ENCODE measurements around the gene RBM6.

Gene RBM6

GRCh38 chr3:50111757-50112156 lies 171.8 kb downstream of the RBM6 start:
- H2AFZ ChIP-seq (ENCODE audit: low read length), result no peak overlapping the region
- DNase-seq, result no peak
- no peaks in the 10 kb centered on the region for H3K27me3 ChIP-seq (replicated peaks; ENCODE audit: insufficient read depth, low read length)
- peaks cover 14% of the 10 kb centered on the region for H3K79me2 ChIP-seq (ENCODE audit: low read length)
- H3K4me3 ChIP-seq (ENCODE audit: low read length), result no peak overlapping the region
- H3K9me3 ChIP-seq (replicated peaks; ENCODE audit: insufficient read depth, low read length), result no peaks in the 10 kb centered on the region
- no peaks in the 10 kb centered on the region for H4K20me1 ChIP-seq (ENCODE audit: insufficient read depth, low read length)
- no peak overlapping the region for H3K9ac ChIP-seq (ENCODE audit: low read length)
- no peaks in the 10 kb centered on the region; the same call in 1 of the 2 replicates for H3F3A ChIP-seq (ENCODE audit: insufficient read depth, low read length)
- no peak overlapping the region for H3K4me2 ChIP-seq (ENCODE audit: low read depth, low read length)
- no peaks in the 10 kb centered on the region for H3K9me2 ChIP-seq (replicated peaks; ENCODE audit: insufficient read depth, low read length)
- H3K4me1 ChIP-seq (ENCODE audit: low read length), result no peaks in the 10 kb centered on the region
- peaks cover 28% of the 10 kb centered on the region for H3K36me3 ChIP-seq (replicated peaks; ENCODE audit: insufficient read depth, low read length)
- TF ChIP-seq CTCF (IDR thresholded peaks at IDR 0.05; ENCODE audit: low read length), result no peak
- no peak for TF ChIP-seq EZH2phosphoT487 (IDR thresholded peaks at IDR 0.05; ENCODE audit: low read length)
- no peak for TF ChIP-seq EZH2 (optimal IDR thresholded peaks at IDR 0.05; ENCODE audit: low read depth, low read length)
- no peak overlapping the region for H3K27ac ChIP-seq (ENCODE audit: low read length)

- no peaks in the 10 kb centered on the region for H3K4me1 ChIP-seq (ENCODE audit: low read length)
Measured at GRCh38 chr3:50112462-50112861, 172.5 kb downstream of the RBM6 start.

DNA sequence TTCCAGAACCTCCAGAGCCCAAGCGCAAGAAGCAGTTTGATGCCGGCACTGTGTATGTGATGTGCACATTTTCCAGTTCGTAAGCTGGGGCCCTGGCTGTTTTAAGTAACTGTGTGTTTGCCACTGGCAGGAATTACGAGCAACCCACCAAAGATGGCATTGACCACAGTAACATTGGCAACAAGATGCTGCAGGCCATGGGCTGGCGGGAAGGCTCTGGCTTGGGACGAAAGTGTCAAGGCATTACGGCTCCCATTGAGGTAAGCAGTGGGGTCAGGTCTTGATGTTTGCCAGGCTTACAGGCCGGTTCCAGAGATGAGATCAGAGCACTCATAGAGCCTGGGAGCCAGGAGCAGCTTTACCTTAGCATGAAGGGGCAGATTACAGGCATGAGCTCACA lies 177.2 kb downstream of the RBM6 start:
- no peaks in the 10 kb centered on the region for H3K9me2 ChIP-seq (replicated peaks; ENCODE audit: insufficient read depth, low read length)
- TF ChIP-seq EZH2phosphoT487 (IDR thresholded peaks at IDR 0.05; ENCODE audit: low read length), result no peak
- TF ChIP-seq CTCF (IDR thresholded peaks at IDR 0.05; ENCODE audit: low read length), result no peak
- no peak for TF ChIP-seq EZH2 (optimal IDR thresholded peaks at IDR 0.05; ENCODE audit: low read depth, low read length)
- H3K36me3 ChIP-seq (replicated peaks; ENCODE audit: insufficient read depth, low read length), result peaks cover 17% of the 10 kb centered on the region; the same call in 1 of the 2 replicates
- H3K27ac ChIP-seq (ENCODE audit: low read length), result no peak overlapping the region
- DNase-seq, result no peak
- H3K4me1 ChIP-seq (ENCODE audit: low read length), result no peaks in the 10 kb centered on the region
- H3F3A ChIP-seq (ENCODE audit: insufficient read depth, low read length), result peaks cover 11% of the 10 kb centered on the region
- no peak overlapping the region for H3K4me3 ChIP-seq (ENCODE audit: low read length)
- H3K4me2 ChIP-seq (ENCODE audit: low read depth, low read length), result no peak overlapping the region
- H3K27me3 ChIP-seq (replicated peaks; ENCODE audit: insufficient read depth, low read length), result no peaks in the 10 kb centered on the region
- H3K9ac ChIP-seq (ENCODE audit: low read length), result no peak overlapping the region
- no peak overlapping the region for H2AFZ ChIP-seq (ENCODE audit: low read length)
- peaks cover 12% of the 10 kb centered on the region for H3K79me2 ChIP-seq (ENCODE audit: low read length)
- no peaks in the 10 kb centered on the region for H3K9me3 ChIP-seq (replicated peaks; ENCODE audit: insufficient read depth, low read length)
- peaks cover 5% of the 10 kb centered on the region; the same call in 1 of the 2 replicates for H4K20me1 ChIP-seq (ENCODE audit: insufficient read depth, low read length)

More at GRCh38 chr3:50112462-50112861, 172.5 kb downstream of the RBM6 start:
- H3K4me2 ChIP-seq (ENCODE audit: low read depth, low read length), result no peak overlapping the region
- no peak for DNase-seq
- H4K20me1 ChIP-seq (ENCODE audit: insufficient read depth, low read length), result no peaks in the 10 kb centered on the region
- H3K9me2 ChIP-seq (replicated peaks; ENCODE audit: insufficient read depth, low read length), result no peaks in the 10 kb centered on the region
- no peak for TF ChIP-seq CTCF (IDR thresholded peaks at IDR 0.05; ENCODE audit: low read length)
- no peak for TF ChIP-seq EZH2 (optimal IDR thresholded peaks at IDR 0.05; ENCODE audit: low read depth, low read length)
- TF ChIP-seq EZH2phosphoT487 (IDR thresholded peaks at IDR 0.05; ENCODE audit: low read length), result no peak
- no peaks in the 10 kb centered on the region for H3K9me3 ChIP-seq (replicated peaks; ENCODE audit: insufficient read depth, low read length)
- no peak overlapping the region for H2AFZ ChIP-seq (ENCODE audit: low read length)
- H3K27me3 ChIP-seq (replicated peaks; ENCODE audit: insufficient read depth, low read length), result no peaks in the 10 kb centered on the region
- H3K36me3 ChIP-seq (replicated peaks; ENCODE audit: insufficient read depth, low read length), result peaks cover 25% of the 10 kb centered on the region; the same call in 1 of the 2 replicates
- H3K9ac ChIP-seq (ENCODE audit: low read length), result no peak overlapping the region
- H3K79me2 ChIP-seq (ENCODE audit: low read length), result peaks cover 12% of the 10 kb centered on the region
- no peak overlapping the region for H3K27ac ChIP-seq (ENCODE audit: low read length)
- no peaks in the 10 kb centered on the region; the same call in 1 of the 2 replicates for H3F3A ChIP-seq (ENCODE audit: insufficient read depth, low read length)
- no peak overlapping the region for H3K4me3 ChIP-seq (ENCODE audit: low read length)
